Activated B cell treated with CpG ODN at 0.5 μM for 24 hours (primary cell): ENCODE measurements around the gene PARP6. TPM values are rescaled to one million over a fixed set of nuclear protein-coding genes. Genes with fewer than 3 reads are reported as not detected.

Experiments used
- ATAC-seq: fragments of 200-7000 bp; cut with Tn5 transposase; one replicate; pipeline ENCODE4 v1.10.0; 2021; ENCODE audit warnings: low read depth, mild to moderate bottlenecking, moderate library complexity
- CTCF ChIA-PET: fragments of 350-600 bp; sonication (Branson Sonifier 250); formaldehyde crosslinking; loops from one replicate; lab custom pipeline; 2021; ENCODE audit warnings: antibody characterized with exemption; lab: Charles Lee
- POLR2A ChIA-PET: fragments of 350-600 bp; sonication (Branson Sonifier 250); formaldehyde crosslinking; loops from one replicate; lab custom pipeline; 2021; ENCODE audit warnings: antibody characterized with exemption; lab: Charles Lee
- DNase-seq: peaks from one replicate; pipeline ENCODE4 v3.0.0; 2022
- H3K27ac Mint-ChIP-seq: one replicate; pipeline ENCODE4 v1.8.0; 2020; ENCODE audit warnings: mixed read lengths
- H3K27me3 Mint-ChIP-seq: one replicate; pipeline ENCODE4 v1.8.0; 2021; ENCODE audit warnings: mixed read lengths
- H3K36me3 Mint-ChIP-seq: one replicate; pipeline ENCODE4 v1.8.0; 2021; ENCODE audit warnings: low read depth, mixed read lengths
- H3K4me1 Mint-ChIP-seq: one replicate; pipeline ENCODE4 v1.8.0; 2021; ENCODE audit warnings: mixed read lengths
- H3K4me3 Mint-ChIP-seq: one replicate; pipeline ENCODE4 v1.8.0; 2020; ENCODE audit warnings: mild to moderate bottlenecking, mixed read lengths
- H3K9me3 Mint-ChIP-seq: one replicate; pipeline ENCODE4 v1.8.0; 2020; ENCODE audit warnings: mixed read lengths
- intact Hi-C: fragments of 100-400 bp; cut with micrococcal nuclease; formaldehyde crosslinking; loops from one replicate; pipeline ENCODE4 v1.15.1; 2024
- total RNA-seq: library from RNA; stranded (reverse); gene quantifications from 2 replicates; pipeline ENCODE4 v1.2.3, GENCODE V29; 2022
- TF ChIP-seq, protein P1 (sequence below): fragments of 200-600 bp; IDR thresholded peaks from one replicate; pipeline ENCODE4 v1.8.0; 2022; ENCODE audit warnings: antibody characterized with exemption, mild to moderate bottlenecking

Gene PARP6
- total RNA-seq, 1 donor from 2014 or later = 81.4 TPM

DNA sequence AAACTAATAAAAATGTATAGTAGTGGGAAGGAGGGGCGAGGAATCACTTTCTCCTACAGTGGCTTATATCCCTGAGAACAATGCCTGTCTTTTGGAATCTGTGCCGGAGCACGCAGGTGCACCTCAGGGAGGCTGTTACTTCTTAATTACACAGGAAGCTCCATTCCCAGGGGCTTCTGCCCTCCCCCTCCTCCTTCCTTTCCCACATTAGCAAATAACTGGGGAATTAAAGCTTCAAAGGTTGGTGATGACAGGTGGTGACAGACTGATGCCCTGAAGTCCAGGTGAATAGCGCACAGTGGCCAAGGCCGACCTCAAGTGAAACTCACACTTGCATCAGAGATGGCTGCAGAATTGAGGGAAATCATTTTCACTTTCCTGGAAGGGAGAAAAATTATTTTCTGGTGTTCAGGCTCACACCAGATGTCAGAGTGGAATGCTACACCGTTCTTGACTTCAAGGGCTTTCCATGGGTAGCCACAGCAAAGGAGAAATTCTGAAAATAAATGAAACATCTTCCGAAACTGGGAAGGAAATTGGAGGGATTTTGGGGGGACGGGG is 78.4 kb downstream of the PARP6 start:
- Mint-ChIP-seq H3K36me3 (peaks cover 10% of the 10 kb centered on the region), H3K27me3 (peaks cover 30% of the 10 kb centered on the region), H3K4me3 (no peak overlapping the region), H3K27ac (no peak overlapping the region), H3K9me3 (no peaks in the 10 kb centered on the region), H3K4me1 (peaks cover 14% of the 10 kb centered on the region)
- TF ChIP-seq, protein P1, sequence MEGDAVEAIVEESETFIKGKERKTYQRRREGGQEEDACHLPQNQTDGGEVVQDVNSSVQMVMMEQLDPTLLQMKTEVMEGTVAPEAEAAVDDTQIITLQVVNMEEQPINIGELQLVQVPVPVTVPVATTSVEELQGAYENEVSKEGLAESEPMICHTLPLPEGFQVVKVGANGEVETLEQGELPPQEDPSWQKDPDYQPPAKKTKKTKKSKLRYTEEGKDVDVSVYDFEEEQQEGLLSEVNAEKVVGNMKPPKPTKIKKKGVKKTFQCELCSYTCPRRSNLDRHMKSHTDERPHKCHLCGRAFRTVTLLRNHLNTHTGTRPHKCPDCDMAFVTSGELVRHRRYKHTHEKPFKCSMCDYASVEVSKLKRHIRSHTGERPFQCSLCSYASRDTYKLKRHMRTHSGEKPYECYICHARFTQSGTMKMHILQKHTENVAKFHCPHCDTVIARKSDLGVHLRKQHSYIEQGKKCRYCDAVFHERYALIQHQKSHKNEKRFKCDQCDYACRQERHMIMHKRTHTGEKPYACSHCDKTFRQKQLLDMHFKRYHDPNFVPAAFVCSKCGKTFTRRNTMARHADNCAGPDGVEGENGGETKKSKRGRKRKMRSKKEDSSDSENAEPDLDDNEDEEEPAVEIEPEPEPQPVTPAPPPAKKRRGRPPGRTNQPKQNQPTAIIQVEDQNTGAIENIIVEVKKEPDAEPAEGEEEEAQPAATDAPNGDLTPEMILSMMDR = no peak
- DNase-seq = no peak
- intact Hi-C loops = loop anchor here (10.0 kb wide), 2 partner anchors 281 to 481 kb away; partner anchors contain the start of gene ARIH1
- no peak for ATAC-seq
- CTCF ChIA-PET = no interaction called here
- POLR2A ChIA-PET = no interaction called here

DNA sequence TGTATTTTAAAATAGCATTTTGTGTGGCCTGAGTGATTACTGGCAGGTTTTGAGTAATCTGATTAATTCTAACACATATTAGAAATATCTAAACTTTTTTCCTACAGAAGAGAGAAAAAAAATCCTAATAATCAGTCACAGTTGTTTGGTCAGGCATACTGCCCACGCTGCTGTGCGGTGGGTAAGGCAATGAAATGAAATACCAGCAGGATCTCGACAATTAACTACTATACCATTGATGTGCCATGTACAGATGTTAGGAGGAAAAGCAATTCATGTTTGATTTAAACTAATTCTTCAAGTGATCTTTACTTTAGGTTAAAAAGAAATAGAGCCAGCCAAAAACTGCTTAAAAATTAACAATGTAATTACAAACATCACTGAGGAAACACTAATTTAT is 79.9 kb downstream of the PARP6 start:
- TF ChIP-seq, protein P1 = no peak
- peaks cover 26% of the 10 kb centered on the region for H3K27me3 Mint-ChIP-seq
- no peak overlapping the region for H3K4me3 Mint-ChIP-seq
- no peaks in the 10 kb centered on the region for H3K9me3 Mint-ChIP-seq
- intact Hi-C loops = loop anchor here (10.0 kb wide), 2 partner anchors 282 to 482 kb away; partner anchors contain the start of gene ARIH1
- peaks cover 9% of the 10 kb centered on the region for H3K4me1 Mint-ChIP-seq
- no peaks in the 10 kb centered on the region for H3K36me3 Mint-ChIP-seq
- POLR2A ChIA-PET = interaction anchor here (0.7 kb wide), 1 partner anchor 281 kb away, joined by 3 read pairs; no protein-coding TSS in a partner anchor
- H3K27ac Mint-ChIP-seq = no peak overlapping the region
- no peak for DNase-seq
- CTCF ChIA-PET = interaction anchor here (0.7 kb wide), 1 partner anchor 25 kb away, joined by 3 read pairs; no protein-coding TSS in a partner anchor
- ATAC-seq = no peak

Other genes starting within 250 kb of the PARP6 start
- 39.4 and 50.6 TPM in 2 replicates for gene MYO9A, start 154.4 kb downstream of the PARP6 start, total RNA-seq
- 1.1 and 1.6 TPM in 2 replicates for gene SENP8, start 154.2 kb downstream of the PARP6 start, total RNA-seq
- not detected in 2 replicates for gene GRAMD2A, start 74.8 kb downstream of the PARP6 start, total RNA-seq
- gene PKM, start 41.4 kb downstream of the PARP6 start, total RNA-seq = 1,253 and 1,275 TPM in 2 replicates
- 2.0 and 2.2 TPM in 2 replicates for gene CELF6, start 47.6 kb upstream of the PARP6 start, total RNA-seq
- 100 and 102 TPM in 2 replicates for gene HEXA, start 103.5 kb upstream of the PARP6 start, total RNA-seq
- gene TMEM202, start 125.8 kb upstream of the PARP6 start, total RNA-seq = not detected in 2 replicates
- 142 and 159 TPM in 2 replicates for gene ARIH1, start 201.8 kb upstream of the PARP6 start, total RNA-seq